WTC11 (cell line): ENCODE measurements around the gene RNPEPL1.

Experiments used
- CREB1 ChIP-seq: sonication (generic); formaldehyde crosslinking; IDR thresholded peaks from 2 replicates; pipeline ENCODE4 v1.8.0; 2023; ENCODE audit warnings: mild to moderate bottlenecking, missing genetic modification reagents
- CTCF ChIP-seq: fragments of 200-600 bp; IDR thresholded peaks from 2 replicates; pipeline ENCODE4 v1.8.0; 2022; ENCODE audit warnings: antibody characterized with exemption
- ELF4 ChIP-seq: sonication (generic); formaldehyde crosslinking; IDR thresholded peaks from 2 replicates; pipeline ENCODE4 v1.8.1; 2022; ENCODE audit warnings: low read depth, mild to moderate bottlenecking, moderate library complexity, missing genetic modification reagents
- IRF1 ChIP-seq: sonication (generic); formaldehyde crosslinking; IDR thresholded peaks from 2 replicates; pipeline ENCODE4 v1.8.0; 2023; ENCODE audit warnings: missing genetic modification reagents
- IRF2 ChIP-seq: sonication (generic); formaldehyde crosslinking; IDR thresholded peaks from 2 replicates; pipeline ENCODE4 v1.8.0; 2022; ENCODE audit warnings: low read depth, missing genetic modification reagents, borderline replicate concordance
- SP1 ChIP-seq: sonication (generic); formaldehyde crosslinking; conservative IDR thresholded peaks from 2 replicates; pipeline ENCODE4 v1.8.1; 2022; ENCODE audit warnings: missing genetic modification reagents
- ZBTB21 ChIP-seq: sonication (generic); formaldehyde crosslinking; IDR thresholded peaks from 2 replicates; pipeline ENCODE4 v1.8.1; 2023; ENCODE audit warnings: mild to moderate bottlenecking, missing genetic modification reagents, borderline replicate concordance
- ZNF263 ChIP-seq: sonication (generic); formaldehyde crosslinking; IDR thresholded peaks from 2 replicates; pipeline ENCODE4 v1.8.1; 2022; ENCODE audit warnings: low read depth, mild to moderate bottlenecking, moderate library complexity, missing genetic modification reagents
- ZNF512 ChIP-seq: sonication (generic); formaldehyde crosslinking; IDR thresholded peaks from 2 replicates; pipeline ENCODE4 v1.8.1; 2022; ENCODE audit warnings: missing genetic modification reagents, borderline replicate concordance
- TF ChIP-seq, protein P1 (sequence below): sonication (generic); formaldehyde crosslinking; IDR thresholded peaks from 2 replicates; pipeline ENCODE4 v1.8.1; 2022; ENCODE audit warnings: low read depth, missing genetic modification reagents, borderline replicate concordance

- TF ChIP-seq SP1 (CRISPR knock-in tag) (no peak), CTCF (no peak), IRF1 (CRISPR knock-in tag) (no peak), ZBTB21 (CRISPR knock-in tag) (no peak), ZNF512 (CRISPR knock-in tag) (no peak), CREB1 (no peak), ELF4 (CRISPR knock-in tag) (no peak), ZNF263 (CRISPR knock-in tag) (no peak), IRF2 (CRISPR knock-in tag) (no peak)
- TF ChIP-seq, protein P1, sequence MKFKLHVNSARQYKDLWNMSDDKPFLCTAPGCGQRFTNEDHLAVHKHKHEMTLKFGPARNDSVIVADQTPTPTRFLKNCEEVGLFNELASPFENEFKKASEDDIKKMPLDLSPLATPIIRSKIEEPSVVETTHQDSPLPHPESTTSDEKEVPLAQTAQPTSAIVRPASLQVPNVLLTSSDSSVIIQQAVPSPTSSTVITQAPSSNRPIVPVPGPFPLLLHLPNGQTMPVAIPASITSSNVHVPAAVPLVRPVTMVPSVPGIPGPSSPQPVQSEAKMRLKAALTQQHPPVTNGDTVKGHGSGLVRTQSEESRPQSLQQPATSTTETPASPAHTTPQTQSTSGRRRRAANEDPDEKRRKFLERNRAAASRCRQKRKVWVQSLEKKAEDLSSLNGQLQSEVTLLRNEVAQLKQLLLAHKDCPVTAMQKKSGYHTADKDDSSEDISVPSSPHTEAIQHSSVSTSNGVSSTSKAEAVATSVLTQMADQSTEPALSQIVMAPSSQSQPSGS (CRISPR knock-in tag) = no peak
These were observed 15.5 kb downstream of the RNPEPL1 start for GRCh38 chr2:240583774-240584173.
